AG09309 (cell line): ENCODE data around the gene HTR3C.
A peak's percentile ranks its signal among the peaks of the same experiment; 100 is the strongest.
"Not testable (repeated sequence)": the region's sequence is repeated elsewhere in the genome, so short reads cannot be mapped to it uniquely, and the experiment has no call there.

Source experiments
- DNase-seq: peaks from one replicate; pipeline ENCODE4 v3.0.0-alpha.2; 2010; ENCODE audit warnings: low read depth
- H3K4me3 ChIP-seq: 2 replicates; pipeline ENCODE4 v1.5.1; 2011; ENCODE audit warnings: mild to moderate bottlenecking, low read depth, low read length, moderate library complexity; ENCODE audit not compliant: control insufficient read depth
- CTCF ChIP-seq: IDR thresholded peaks from 2 replicates; pipeline ENCODE4 v1.5.1; 2011; ENCODE audit warnings: mild to moderate bottlenecking, low read depth, low read length, inconsistent platforms; ENCODE audit not compliant: insufficient read depth, control insufficient read depth; ENCODE audit errors: missing control alignments

Gene HTR3C

DNA sequence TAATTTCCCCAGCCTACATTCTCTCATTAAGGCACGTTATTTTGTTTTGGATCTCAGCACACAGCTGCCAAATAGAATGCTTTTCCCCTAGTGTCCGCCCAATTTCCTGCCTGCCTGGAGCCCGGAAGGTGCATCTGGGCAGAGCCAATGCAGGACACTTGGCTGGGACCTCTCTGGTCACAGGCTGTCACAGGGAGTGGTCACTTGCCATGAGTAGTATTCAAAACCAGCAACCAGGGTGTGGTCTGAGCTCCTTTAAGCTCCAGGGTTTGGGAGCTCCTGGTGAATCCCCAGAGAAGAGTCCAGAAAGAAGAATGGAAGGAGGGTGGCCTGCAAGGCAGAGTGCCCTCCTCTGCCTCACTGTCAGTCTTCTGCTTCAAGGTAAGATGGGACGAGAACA, at the start of gene HTR3C:
Gene HTR3C (plus strand): TSS at position 281 of the 400 bp plus-strand sequence. CDS start 34 bp downstream, at position 315.
- DNase-seq = no peak
- H3K4me3 ChIP-seq = no peak within 1 kb of the TSS
- no peak for TF ChIP-seq CTCF

DNA sequence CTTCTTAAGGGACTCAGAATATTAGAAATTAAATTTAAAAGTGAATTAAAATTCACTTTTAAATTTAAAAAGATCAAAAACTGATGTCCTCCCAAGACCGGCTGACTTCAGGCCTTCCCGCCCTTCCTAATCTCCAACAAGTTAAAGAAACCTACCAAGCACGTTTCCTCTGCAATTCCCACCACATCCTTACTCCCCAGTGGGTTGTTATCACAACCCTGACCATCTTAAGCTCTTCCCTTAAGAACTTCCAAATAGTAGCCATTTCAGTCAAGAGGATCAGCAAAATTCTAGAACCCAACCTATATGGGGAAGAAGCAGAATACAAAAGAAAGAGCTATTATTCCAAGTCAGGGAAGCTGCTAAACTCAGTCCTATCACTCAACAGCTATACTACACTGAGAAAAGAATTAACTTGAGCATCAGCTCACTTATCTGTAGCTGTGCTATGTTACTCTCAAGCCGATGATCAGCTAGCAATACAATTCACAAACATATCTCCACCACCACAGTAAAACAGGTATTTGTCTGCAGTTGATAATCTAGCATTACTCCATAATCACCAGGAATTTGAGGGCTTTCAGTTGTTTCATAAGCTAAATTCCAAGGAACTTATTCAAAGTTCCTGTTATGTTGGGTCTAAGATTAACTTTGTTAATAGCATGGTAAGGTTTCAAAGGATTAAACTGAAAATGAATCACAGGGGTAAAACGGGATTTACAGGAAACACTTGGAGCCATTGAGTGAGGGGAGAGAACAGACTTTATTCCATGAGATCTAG, 49.5 kb upstream of the HTR3C start:
- no peak for TF ChIP-seq CTCF
- H3K4me3 ChIP-seq = no peak overlapping the region

GRCh38 chr3:184004476-184004875, 48.4 kb upstream of the HTR3C start:
- TF ChIP-seq CTCF = no peak
- no peak for DNase-seq
- no peak overlapping the region for H3K4me3 ChIP-seq

More for the DNA sequence above, 49.5 kb upstream of the HTR3C start:
- peak; percentile 63 for DNase-seq

DNA sequence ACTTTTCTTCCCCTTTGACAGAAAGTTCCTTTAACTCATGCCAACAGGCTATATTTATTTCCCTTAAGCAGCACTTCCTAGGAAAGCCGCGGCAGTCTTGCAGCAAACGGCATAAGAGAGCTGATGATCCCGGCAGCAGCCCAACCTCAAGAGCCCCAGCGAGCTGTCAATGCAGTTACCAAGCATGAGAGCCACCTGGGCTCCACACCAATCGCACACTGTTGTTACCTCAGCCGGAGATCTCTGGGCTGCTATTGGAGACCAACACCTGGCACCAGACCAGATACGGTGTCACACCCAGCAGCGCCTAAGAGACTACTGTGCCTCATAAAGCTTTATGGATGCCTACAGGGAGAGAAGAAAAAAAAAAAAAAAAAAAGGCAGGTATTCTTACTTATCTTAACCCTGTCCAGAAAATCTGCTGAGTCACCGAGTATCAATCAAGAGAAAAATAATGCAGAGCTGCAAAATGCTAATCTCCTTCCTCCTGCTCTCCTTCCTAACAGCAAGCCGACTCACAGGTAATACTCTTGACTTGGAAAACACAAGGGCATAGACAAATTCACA, 46.8 kb upstream of the HTR3C start:
- no peak for TF ChIP-seq CTCF
- H3K4me3 ChIP-seq = no peak overlapping the region
- DNase-seq = no peak

GRCh38 chr3:184007143-184007813, 45.6 kb upstream of the HTR3C start:
- DNase-seq, H3K4me3 ChIP-seq: not testable (repeated sequence)

GRCh38 chr3:184008161-184008560, 44.7 kb upstream of the HTR3C start:
- no peak overlapping the region for H3K4me3 ChIP-seq
- no peak for DNase-seq
- no peak for TF ChIP-seq CTCF
